HepG2 (cell line): ENCODE results near the gene RFX2.

Source experiments
- ELF4 ChIP-seq: sonication (generic); formaldehyde crosslinking; IDR thresholded peaks from 2 replicates; pipeline ENCODE4 v1.5.0; 2020; ENCODE audit warnings: missing genetic modification reagents, mild to moderate bottlenecking, moderate library complexity, borderline replicate concordance
- ZNF572 ChIP-seq: sonication (generic); formaldehyde crosslinking; IDR thresholded peaks from 2 replicates; pipeline ENCODE4 v1.5.1; 2020; ENCODE audit warnings: mild to moderate bottlenecking, missing genetic modification reagents

DNA sequence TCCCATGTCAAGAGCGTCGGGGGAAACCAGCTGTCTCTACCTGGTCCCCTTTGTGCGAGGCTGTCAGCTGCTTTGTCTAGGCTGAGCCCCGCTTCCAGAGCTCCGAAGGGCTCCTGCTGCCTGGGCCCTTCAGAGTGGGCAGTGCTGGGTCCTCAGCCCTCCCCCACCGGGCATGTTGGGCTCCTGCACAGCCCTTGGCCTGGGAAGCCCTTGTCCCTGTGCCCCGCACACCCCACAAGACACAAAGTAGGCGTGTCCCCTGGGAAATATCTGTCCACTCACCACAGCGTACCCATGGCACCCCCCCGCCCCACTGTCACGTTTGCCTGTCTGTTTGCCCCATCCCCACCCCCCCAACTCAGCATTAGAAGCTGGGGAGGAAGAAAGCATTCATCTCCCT, 92.7 kb downstream of the RFX2 start:
- TF ChIP-seq ELF4 (no peak), ZNF572 (CRISPR knock-in tag) (no peak)
